Activated effector memory CD4-positive, alpha-beta T cell treated with anti-CD3 and anti-CD28 coated beads, Interleukin-2, amount 50 U/mL, for 16 hours (primary cell): Measurements from ENCODE around the gene STIP1.
"Not testable (repeated sequence)": the region's sequence is repeated elsewhere in the genome, so short reads cannot be mapped to it uniquely, and the experiment has no call there.

Experiments used
- DNase-seq: peaks from one replicate; pipeline ENCODE4 v3.0.0-alpha.2; 2020

Gene STIP1

DNA sequence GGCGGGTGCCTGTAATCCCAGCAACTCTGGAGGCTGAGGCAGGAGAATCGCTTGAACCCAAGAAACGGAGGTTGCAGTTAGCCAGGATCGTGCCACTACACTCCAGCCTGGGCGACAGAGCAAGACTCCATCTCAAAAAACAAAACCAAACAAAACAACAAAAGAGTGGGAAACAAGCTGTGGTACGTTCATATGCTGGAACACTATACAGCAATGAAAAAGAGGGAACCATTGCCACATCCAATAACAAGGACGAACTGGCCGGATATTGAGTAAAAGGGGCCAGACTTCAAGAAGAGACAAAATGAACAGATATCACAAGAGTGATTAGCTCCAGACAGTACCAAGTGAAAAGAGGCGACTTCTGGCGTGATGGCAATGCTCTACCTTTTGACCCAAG, 24.9 kb upstream of the STIP1 start:
- DNase-seq = no peak

DNA sequence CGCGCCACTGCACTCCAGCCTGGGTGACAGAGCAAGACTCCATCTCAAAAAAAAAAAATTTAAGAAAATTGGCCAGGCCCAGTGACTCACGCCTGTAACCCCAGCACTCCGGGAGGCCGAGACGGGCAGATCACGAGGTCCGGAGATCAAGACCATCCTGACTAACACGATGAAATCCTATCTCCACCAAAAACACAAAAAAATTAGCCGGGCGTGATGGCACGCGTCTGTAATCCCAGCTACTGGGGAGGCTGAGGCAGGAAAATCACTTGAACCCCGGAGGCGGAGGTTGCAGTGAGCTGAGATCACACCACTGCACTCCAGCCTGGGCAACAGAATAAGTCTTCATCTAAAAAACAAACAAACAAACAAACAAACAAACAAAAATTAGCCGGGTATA, 23.2 kb upstream of the STIP1 start:
- DNase-seq = not testable (repeated sequence)

DNA sequence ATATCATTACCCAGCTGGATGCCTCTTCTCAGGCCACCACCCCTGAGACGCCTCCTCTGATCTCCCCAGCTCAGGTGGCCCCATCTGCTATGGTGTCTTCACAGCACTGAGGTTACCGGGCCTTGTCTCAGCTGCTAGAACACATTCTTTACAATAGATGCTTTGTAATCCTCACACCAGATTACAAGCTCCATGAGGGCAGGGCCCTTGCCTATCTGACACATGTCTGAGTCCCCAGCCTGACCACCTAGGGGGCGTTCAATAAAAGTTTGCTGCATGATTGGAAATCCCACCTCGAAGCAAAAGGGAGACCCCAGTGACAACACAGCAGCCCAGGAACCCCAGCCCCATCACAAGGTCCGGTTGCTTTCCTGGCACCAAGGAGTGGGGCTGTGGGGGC, 22.0 kb upstream of the STIP1 start:
- no peak for DNase-seq

DNA sequence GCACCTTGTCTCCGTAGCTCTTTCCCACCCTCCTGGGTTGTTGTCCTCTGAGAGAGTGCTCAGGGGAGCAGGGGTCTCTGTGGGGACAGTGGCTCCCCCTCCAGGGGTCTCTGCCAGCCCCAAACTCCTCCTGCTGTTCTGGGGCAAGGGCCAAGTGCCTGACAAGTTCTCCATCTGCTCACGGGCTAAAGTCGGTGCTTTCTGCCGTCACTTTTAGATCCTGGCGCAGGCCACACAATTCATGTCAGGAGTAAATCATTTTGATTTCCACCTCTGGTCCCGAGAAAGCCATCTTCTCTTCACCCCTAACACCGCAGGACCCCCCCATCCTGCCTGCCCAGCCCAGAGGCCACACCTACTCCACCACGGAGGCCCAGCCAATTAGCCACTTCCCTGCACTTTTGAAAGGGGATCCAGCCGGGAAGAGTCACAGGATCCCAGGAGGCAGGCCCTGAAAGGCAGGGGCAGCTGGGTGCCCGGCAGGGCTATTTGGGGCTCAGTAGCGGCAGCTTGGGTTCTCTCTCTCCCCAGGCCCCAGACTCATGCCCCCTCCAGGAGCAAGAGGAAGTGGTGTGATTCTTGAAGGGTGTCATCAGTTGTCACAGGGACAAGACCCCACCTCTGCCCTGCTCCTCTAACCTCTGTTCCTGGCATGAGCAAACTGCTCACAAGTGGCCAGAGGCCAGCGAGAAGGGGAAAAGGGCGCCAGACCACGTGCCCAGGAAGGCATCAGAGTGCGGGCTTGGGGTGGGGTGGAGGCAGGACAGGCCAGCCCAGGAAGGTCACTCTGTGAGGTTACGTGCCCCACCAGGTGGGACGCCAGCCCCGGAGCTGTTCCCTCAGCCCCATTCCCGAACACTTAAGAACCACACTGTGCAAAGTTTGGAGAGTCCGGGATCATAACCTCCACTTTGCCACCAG, 21.3 kb upstream of the STIP1 start:
- DNase-seq = no peak

DNA sequence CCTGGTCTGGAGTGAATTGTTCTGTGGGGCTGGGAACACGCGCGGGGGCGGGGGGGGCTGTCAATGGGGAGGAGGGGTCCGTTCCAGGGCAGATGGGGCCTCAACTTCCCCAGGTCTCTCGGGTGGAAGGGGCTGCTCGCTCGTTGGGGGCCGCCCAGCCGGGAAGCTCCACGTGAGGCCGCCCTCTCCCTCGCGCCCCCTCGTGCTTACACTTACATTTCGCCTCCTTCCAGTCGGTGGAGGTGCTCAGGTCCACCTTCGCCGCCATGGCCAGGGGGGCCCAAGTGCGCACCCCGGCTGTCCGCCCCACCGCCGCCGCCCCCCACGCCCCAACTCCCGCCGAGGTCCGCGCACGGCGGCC, 20.5 kb upstream of the STIP1 start:
- no peak for DNase-seq

DNA sequence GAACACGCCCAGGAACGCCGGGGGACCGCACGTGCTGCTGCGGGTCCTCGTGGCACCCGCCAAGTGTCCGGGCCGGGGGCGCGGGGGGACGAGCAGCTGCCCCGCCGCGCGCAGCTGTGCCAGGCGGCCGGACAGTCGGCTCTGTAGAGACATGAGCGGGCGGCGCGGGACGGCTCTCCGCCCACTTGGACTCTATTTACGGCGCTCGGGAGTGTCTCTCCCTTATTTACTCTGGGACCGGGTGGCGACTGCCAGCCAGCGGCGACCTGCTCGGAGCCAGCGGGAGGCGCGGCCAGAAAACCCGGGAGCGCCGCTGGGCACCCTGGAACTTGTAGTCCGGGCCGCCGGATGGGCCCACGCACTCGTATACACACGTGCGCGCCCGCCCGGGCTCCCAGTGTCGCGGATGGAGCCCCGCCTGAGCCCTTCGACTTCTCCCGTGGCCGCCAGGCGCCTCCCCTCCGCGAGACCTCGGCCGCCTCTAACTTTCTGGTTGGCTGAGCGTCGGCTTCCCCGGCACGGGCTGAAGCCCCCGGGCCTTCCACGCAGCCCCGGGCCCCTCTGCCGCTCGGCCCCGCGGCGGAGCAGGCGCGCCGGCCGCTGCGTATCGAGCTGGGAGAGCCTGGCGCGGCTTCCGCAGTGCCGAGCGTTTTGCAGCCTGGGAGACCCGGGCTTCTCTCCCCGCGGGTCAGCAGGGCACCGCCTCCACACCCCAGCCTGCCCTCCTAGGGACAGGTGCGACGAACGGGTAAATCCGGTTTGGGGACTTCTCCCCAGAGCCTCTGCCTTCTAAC, 19.9 kb upstream of the STIP1 start, which contains the start of gene MACROD1:
TSS of gene MACROD1 (minus strand) at position 272 of the 794 bp plus-strand sequence. CDS start at position 153, 119 bp downstream.
- peak; percentile 93 for DNase-seq

DNA sequence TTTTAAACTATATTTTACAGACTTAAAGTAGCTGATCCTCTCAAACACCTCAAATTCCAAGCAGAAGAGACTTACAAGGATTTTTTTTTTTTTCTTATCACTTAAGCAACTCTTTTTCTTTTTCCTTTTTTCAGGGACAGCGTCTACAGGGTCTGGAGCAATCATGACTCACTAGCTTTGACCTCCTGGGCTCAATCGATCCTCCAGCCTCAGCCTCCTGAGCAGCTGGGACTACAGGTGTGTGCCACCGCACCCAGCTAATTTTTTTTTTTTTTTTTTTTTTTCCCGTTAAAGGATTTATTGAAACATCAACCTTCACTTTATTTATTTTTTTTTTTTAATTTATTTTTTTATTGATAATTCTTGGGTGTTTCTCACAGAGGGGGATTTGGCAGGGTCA, 15.6 kb upstream of the STIP1 start:
- DNase-seq = no peak

DNA sequence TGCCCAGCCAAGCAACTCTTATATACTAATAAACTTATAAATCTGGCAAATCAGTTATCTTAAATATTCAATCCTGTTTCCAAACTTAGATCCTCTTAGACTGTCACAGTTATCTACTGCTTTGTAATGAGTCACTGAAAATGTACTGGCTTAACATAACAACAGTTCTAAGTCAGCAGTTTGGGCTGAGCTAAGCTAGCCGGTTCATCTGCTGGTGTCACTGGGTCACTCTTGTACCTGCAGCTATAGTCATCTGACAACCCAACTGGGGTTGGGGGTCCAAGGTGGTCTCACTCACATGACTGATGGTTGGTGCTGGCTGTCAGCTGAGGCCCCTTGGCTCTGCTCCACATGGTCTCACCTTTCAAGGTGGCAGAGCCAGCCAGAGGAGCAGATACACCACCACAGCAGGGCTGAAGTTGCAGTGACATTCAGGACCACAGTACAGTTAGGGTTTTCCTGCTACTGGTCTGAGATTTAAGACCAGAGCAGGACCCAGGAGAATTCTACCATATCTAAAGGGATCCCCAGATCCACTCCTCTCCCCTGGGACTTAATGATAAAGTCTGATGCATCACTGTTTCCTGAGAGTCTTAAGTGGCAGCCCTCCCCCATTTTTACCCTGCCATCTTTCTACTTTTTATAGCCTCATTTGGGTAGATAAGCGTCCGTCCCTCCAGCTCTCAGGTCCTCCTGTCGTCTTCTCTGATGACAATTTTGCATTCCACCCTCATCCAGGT, 12.2 kb upstream of the STIP1 start:
- peak; percentile 62 for DNase-seq

DNA sequence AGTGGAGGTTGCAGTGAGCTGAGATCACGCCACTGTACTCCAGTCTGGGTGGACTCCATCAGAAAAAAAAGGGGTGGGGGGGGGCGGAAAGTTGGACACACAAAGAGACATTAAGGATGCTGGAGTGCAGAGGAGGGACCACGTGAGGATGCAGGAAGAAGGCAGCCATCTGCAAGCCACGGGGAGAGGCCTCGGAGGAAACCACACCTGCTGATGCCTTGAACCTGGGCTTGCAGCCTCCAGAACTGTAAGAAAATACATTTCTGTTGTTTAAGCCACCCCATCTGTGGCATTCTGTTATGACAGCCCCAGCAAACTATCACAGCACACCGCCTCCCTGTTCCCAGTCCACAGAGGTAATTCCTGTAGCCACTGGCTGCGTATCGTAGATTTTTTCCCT, 9.2 kb upstream of the STIP1 start:
- DNase-seq = no peak

DNA sequence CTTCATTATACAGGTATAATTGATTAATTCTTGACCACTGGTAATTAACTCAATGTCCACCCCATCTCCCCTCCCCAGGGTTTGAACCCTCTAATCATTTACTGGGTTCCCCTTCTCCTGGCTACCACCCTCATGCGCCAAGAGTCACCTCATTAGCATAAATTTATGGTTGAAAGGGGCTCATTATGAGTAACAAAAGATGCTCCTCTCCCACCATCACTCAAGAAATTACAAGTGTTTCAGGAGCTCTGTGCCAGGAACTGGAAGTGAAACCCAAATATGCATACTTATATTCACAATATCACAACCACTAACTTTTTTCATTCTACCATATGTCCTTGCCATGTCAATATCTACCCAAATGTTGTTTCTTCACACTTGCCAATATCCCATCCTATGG, 7.8 kb upstream of the STIP1 start:
- DNase-seq = no peak

DNA sequence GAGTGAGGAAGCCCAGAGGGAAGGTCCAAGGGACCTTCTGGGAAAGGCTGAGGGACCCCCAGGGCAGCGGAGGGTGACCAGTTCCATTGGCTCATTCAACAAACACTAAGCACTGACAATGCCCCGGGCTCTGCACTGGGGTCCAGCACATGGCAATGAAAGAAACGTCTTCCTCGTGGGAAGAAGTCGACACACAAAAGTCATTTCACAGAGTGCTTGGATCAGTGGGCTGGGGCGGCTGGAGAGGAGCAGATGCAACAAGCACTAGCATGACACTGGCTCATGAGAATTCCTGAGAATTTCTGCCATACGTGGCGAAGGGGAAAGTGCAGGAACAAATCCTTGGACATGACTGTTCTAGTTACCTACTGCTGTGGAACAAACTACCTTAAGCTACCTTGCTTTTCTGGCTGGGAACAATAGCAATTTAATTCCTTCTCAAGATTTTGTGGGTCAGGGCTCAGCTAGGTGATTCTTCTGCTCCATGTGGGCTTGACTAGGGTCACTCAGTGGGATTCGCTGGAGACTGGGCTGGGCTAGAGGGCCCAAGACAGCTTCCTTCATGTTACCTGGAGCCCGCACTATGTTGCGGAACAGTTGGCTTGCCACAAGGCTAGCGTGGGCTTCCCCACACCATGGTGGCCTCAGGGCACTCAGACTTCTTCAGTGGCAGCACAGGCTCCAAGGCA, 6.9 kb upstream of the STIP1 start:
- DNase-seq = no peak

DNA sequence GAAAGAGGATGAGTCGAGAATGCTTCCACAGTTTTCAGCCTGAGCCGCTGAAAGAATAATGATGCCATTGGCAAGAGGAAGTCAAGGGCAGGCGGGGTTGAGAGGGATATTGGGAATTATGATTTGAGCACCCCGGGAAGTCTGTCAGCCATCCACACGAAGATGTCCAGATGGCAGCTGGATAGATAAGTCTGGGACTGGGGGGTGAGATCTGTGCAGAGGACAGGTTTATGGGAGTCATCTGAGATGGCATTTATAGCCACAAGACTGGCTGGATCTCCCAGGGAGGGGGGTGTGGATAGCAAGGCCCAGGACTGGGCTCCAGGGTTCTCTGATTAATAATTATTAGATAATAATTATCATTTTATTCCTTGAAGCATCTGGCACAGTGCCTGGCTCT, 5.1 kb upstream of the STIP1 start:
- DNase-seq = no peak

DNA sequence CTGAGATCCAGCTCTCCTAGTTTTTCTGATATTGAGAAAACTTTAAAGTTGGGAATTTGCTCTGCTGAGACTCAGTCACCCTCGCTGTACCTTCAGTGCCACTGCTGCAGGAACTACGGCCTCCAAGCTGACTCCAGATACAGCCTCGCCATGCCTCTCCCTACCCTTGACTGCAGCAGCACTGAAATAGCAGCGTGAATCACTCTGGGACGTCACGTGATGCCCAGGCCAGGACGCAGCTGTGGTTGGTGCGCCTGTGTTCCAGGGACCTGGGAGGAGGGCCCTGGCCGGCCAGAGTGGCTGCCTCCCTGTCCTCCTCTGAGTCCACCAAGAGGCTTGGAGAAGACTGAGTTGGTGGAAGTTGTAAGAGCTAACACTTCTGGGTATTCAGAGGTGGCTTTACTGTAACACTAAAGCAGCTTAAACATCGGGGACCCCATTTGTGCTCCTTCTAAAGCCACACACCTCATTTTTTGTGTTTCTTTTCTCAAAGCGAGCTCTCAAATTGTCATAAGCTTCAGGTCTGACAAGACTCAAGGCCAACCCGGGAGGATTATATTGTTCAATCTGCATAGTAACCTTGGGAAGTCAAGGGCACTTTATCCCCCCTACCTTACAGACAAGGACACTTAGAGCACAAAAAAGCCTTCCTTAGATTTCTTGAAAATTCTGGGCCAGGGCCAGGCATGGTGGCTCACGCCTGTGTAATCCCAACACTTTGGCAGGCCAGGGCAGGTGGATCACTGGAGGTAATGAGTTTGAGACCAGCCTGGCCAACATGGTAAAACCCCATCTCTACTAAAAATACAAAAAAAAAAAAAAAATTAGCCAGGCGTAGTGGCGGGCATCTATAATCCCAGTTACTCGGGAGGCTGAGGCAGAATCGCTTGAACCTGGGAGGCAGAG, 4.2 kb upstream of the STIP1 start:
- peak; percentile 68 for DNase-seq

DNA sequence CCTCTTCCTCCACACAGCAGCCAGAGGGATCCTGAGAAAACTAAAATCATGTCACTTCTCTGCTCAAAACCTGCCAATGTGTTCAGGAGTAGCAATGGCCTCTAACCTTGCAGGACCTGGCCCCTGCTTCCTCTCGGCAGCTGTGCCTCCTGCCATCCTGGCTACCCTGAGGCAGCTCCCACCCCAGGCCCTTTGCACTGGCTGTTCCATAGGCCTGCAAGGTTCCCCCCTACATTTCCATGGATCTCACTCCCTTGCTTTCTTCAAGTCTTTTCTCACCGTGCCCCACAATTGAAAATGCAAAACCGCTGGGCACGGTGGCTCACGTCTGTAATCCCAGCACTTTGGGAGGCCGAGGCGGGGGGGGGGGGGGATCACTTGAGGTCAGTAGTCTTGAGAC, 2.1 kb upstream of the STIP1 start:
- DNase-seq = no peak

DNA sequence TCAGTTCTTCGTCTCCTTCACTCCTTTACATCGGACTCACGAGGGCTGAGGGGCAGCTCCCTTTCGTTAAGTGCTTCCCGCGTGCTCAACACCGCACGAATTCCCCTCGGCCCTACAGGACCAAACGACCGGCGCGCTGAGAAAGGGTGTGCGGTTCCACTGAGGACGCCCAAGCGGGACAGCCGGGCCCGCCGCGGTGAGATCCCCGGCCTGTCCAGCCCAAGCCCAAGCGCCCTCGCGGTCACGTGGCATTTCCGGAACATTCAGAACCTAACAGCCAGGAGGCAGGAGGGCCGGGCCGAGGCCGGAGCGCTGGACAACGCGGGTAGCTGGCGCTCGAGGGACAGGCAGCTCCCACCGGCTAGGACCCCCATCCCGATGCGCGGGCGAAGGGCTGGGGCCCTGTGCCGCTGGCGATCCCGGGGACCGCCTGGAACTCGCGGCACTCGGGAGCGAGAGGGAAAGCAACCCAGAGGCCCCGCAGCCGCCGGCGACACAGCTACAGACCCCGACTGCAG, 737 bp upstream of the STIP1 start:
- no peak for DNase-seq

DNA sequence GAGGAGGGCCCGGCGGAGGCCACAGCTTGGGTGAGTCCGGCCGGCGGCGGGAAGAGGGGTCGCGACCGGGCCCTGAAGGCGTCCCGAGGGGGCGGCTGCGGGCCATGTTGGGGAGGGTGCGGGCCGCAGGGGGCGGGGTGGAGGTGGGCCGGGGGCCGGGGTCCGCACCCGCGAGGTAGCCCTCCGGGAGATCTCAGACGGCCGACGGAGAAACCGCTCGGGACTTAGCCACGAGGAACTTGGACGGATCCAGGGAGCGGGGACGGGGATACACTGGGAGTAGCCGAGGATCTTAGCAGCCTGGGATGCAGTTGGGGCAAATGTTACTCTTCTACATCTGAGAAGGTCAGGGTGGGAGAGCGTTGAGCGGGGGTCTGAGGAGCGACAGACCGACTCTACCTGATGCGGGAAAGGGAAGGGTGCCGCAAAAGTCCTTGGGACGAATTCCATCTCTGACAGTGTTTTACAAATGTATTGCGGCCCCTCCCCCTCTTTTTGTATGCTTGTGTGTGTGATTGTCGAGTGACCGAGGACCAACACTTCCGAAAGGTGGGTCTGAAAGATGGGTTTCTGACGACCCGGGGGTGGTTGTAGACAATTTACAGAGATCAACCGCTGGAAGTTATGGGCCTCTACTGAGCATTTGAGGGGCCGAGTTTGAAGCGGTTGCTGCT, 658 bp downstream of the STIP1 start:
- peak; percentile 80 for DNase-seq

DNA sequence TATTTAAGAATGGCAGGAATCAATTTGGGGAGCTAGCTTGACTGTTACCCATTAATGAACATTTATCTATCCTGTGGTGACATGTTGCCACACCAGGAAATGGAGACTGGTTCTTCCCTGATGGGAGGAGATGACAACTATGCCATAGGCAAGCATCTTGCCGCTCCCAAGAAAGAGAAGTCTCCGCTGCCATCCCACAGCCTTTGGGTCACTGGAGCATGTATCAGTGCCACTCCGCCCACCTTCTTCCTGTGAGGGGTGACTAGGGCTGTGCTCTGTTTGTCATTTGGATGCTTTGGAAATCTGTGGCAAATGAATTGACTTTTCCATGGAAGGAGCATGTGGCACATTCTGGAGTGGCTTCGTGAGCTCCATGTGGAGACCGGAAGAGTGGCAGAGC, 6.5 kb downstream of the STIP1 start:
- DNase-seq = no peak

DNA sequence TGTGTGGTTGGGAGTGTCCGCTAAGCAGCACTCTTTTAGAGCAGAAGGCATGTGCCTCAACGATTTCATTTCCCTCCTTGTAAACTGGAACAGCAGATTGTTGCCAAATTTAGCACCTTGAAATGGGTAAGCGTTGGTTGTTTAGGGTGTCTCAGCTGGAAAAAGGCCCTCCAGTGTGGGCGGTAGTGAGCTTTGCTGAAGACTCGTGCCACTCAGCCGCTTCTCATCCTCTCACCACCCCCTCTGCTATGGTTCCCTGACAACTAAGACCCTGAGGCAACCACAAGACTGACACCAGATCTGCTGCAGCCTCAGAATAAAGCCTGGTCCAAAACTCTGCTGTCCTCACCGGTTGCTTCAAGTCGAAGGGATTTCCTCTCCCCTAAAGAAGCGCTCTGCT, 10.7 kb downstream of the STIP1 start:
- no peak for DNase-seq

DNA sequence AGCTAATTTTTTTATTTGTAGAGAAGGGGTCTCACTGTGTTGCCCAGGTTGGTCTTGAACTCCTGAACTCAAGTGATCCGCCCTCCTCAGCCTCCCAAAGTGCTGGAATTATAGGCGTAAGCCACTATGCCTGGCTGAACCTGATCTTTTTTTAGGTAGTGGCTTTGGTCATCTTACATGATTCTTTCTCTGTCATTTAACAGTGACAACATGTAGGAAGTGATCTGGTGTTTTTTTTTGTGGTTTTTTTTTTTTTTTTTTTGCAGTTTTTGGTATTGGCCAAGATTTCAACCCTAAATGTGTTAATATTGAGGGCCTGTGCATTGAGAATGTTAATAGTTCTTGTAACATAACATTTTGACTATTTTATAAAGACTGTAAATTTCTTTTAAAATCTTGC, 12.5 kb downstream of the STIP1 start:
- DNase-seq = no peak

DNA sequence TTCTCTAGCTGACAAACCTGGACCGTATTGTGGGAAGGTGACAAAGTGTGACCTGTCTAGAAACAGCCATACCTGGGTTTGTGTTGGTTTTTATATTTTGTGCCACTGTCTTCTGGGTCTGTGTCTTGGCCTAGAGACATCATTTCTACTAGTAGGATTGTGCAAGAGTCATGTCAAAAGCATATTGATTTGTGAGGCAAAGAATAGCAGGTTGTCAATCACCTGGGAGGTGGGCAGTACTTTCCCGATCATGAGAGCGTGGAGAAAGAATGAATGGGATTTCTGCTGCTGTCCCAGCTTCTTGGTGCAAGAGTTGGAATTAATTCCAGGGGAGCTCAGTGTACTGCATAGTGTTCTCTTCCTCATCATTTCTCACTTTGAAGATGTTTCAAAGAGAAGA, 15.6 kb downstream of the STIP1 start:
- DNase-seq = no peak

DNA sequence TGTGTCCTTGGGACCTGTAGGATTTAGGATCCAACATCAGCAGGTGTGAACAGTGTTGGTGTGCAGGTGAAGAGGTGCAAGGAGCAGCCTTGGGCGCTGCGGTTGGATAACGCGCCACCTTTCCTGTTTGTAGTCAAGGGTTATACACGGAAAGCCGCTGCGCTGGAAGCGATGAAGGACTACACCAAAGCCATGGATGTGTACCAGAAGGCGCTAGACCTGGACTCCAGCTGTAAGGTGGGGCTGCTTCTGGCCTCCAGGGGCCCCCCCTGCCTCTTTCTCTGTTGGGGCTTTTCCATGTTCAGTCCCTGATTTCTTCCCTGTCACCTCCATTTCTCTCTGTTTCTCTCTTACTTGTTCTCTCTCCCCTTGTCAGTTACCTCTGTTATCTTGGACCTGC, 17.0 kb downstream of the STIP1 start:
- DNase-seq = no peak
